ENCODE data around the gene SH2B3.
"Not testable (repeated sequence)": the region's sequence is repeated elsewhere in the genome, so short reads cannot be mapped to it uniquely, and the experiment has no call there.

- TF ChIP-seq, protein P1, sequence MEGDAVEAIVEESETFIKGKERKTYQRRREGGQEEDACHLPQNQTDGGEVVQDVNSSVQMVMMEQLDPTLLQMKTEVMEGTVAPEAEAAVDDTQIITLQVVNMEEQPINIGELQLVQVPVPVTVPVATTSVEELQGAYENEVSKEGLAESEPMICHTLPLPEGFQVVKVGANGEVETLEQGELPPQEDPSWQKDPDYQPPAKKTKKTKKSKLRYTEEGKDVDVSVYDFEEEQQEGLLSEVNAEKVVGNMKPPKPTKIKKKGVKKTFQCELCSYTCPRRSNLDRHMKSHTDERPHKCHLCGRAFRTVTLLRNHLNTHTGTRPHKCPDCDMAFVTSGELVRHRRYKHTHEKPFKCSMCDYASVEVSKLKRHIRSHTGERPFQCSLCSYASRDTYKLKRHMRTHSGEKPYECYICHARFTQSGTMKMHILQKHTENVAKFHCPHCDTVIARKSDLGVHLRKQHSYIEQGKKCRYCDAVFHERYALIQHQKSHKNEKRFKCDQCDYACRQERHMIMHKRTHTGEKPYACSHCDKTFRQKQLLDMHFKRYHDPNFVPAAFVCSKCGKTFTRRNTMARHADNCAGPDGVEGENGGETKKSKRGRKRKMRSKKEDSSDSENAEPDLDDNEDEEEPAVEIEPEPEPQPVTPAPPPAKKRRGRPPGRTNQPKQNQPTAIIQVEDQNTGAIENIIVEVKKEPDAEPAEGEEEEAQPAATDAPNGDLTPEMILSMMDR (IDR thresholded peaks at IDR 0.05; ENCODE audit: low read depth, low read length, poor library complexity, severe bottlenecking) = not testable (repeated sequence)
- TF ChIP-seq EZH2phosphoT487 (IDR thresholded peaks at IDR 0.05; ENCODE audit: borderline replicate concordance, low read length) = not testable (repeated sequence)
Observed at GRCh38 chr12:111402490-111402824, 3.3 kb upstream of the SH2B3 start.

All from DOHH2 (cell line).